GM12878 (cell line): ENCODE results near the gene CATSPERD. TPM values are rescaled to one million over a fixed set of nuclear protein-coding genes. Genes with fewer than 3 reads are reported as not detected.

Experiments
- ATAC-seq: fragments of 200-7000 bp; cut with Tn5 transposase; 3 replicates; pipeline ENCODE4 v1.9.1; 2020; ENCODE audit warnings: mild to moderate bottlenecking, moderate library complexity
- BruUV-seq: library from RNA; stranded (reverse); fragments of 400-500 nt; replicated peaks from 2 replicates; lab custom pipeline; 2021; lab: Mats Ljungman, UMichigan
- CTCF ChIA-PET: fragments of 300-600 bp; sonication (Branson Sonifier 250); formaldehyde crosslinking; extraction: SDS; loops from one replicate; lab custom pipeline; 2021; ENCODE audit warnings: inconsistent platforms; lab: Yijun Ruan, JAX
- POLR2A ChIA-PET: fragments of 350-600 bp; formaldehyde crosslinking; extraction: SDS; loops from one replicate; lab custom pipeline; 2021; ENCODE audit warnings: inconsistent platforms; lab: Charles Lee
- RAD21 ChIA-PET: fragments of 300-600 bp; sonication (Branson Sonifier 250); formaldehyde crosslinking; loops from one replicate; lab custom pipeline; 2023; ENCODE audit warnings: antibody characterized with exemption; ENCODE audit not compliant: unreplicated experiment; lab: Charles Lee
- SMC1A ChIA-PET: fragments of 300-600 bp; sonication (Branson Sonifier 250); formaldehyde crosslinking; loops from one replicate; lab custom pipeline; 2023; ENCODE audit not compliant: unreplicated experiment, uncharacterized antibody; lab: Charles Lee
- DNase-seq: peaks from one replicate; pipeline ENCODE4 v3.0.0-alpha.2; 2011; ENCODE audit warnings: low read depth, low spot score
- FAIRE-seq: peaks from 3 replicates; lab custom pipeline; 2011; peaks lifted over from hg19 to GRCh38; lab: Jason Lieb, UNC
- H2AFZ ChIP-seq: 2 replicates; pipeline ENCODE4 v1.6.0; 2011; ENCODE audit warnings: low read depth, low read length, control low read depth; ENCODE audit not compliant: control insufficient read depth
- H3K27ac ChIP-seq: 2 replicates; pipeline ENCODE4 v1.5.1; 2011; ENCODE audit warnings: control low read depth; ENCODE audit not compliant: control insufficient read depth, insufficient read depth
- H3K27me3 ChIP-seq, 2 experiments: replicated peaks in 1 of 2; 2 replicates each; pipeline versions ENCODE4 v1.6.0 to v1.6.1; 2011; ENCODE audit warnings: low read length in 1 of 2; ENCODE audit not compliant: control insufficient read depth in 2 of 2, insufficient read depth in 2 of 2
- H3K36me3 ChIP-seq, 2 experiments: 2 replicates each; pipeline ENCODE4 v1.5.1; 2011; ENCODE audit warnings: low read length in 1 of 2; ENCODE audit not compliant: control insufficient read depth in 2 of 2, insufficient read depth in 2 of 2
- H3K4me1 ChIP-seq: 2 replicates; pipeline ENCODE4 v1.6.1; 2011; ENCODE audit warnings: mild to moderate bottlenecking, low read length, moderate library complexity, mixed read lengths; ENCODE audit not compliant: control insufficient read depth, insufficient read depth
- H3K4me2 ChIP-seq: 2 replicates; pipeline ENCODE4 v1.6.0; 2011; ENCODE audit warnings: control low read depth; ENCODE audit not compliant: control insufficient read depth, insufficient read depth
- H3K4me3 ChIP-seq: fragments of 200-600 bp; sonication (generic); 2 replicates; pipeline ENCODE4 v1.5.1; 2016
- H3K79me2 ChIP-seq: 2 replicates; pipeline ENCODE4 v1.6.0; 2011; ENCODE audit warnings: low read length; ENCODE audit not compliant: control insufficient read depth, insufficient read depth
- H3K9ac ChIP-seq: 2 replicates; pipeline ENCODE4 v1.8.0; 2011; ENCODE audit warnings: low read length, control low read depth, mixed read lengths; ENCODE audit not compliant: control insufficient read depth, insufficient read depth
- H3K9me3 ChIP-seq: replicated peaks from 3 replicates; pipeline ENCODE4 v1.5.1; 2011; ENCODE audit warnings: mild to moderate bottlenecking, low read length; ENCODE audit not compliant: control insufficient read depth, insufficient read depth
- H4K20me1 ChIP-seq: 2 replicates; pipeline ENCODE4 v1.6.0; 2011; ENCODE audit not compliant: control insufficient read depth, insufficient read depth
- CBX5 ChIP-seq: sonication (generic); IDR thresholded peaks from 2 replicates; pipeline ENCODE4 v1.6.1; 2016; ENCODE audit warnings: low read depth, moderate library complexity, mild to moderate bottlenecking, inconsistent platforms
- CHD2 ChIP-seq: IDR thresholded peaks from 2 replicates; pipeline ENCODE4 v1.6.1; 2011; ENCODE audit warnings: low read depth, low read length, improper control_type of control experiment, borderline replicate concordance
- HCFC1 ChIP-seq: fragments of 150-350 bp; IDR thresholded peaks from 2 replicates; pipeline ENCODE4 v1.6.1; 2014; ENCODE audit warnings: low read length
- HDAC6 ChIP-seq: fragments of 200-600 bp; sonication (generic); IDR thresholded peaks from one replicate; pipeline ENCODE4 v1.8.0; 2017; ENCODE audit warnings: antibody characterized with exemption; ENCODE audit not compliant: unreplicated experiment
- LARP7 ChIP-seq: fragments of 450-650 bp; IDR thresholded peaks from 2 replicates; pipeline ENCODE4 v1.6.1; 2017; ENCODE audit warnings: mild to moderate bottlenecking
- NFYA ChIP-seq: IDR thresholded peaks from 2 replicates; pipeline ENCODE4 v1.6.1; 2011; ENCODE audit warnings: low read depth, mild to moderate bottlenecking, low read length, improper control_type of control experiment, borderline replicate concordance
- SMC3 ChIP-seq: IDR thresholded peaks from 2 replicates; pipeline ENCODE4 v1.6.1; 2011; ENCODE audit warnings: low read length, improper control_type of control experiment, borderline replicate concordance
- YY1 ChIP-seq: IDR thresholded peaks from 2 replicates; pipeline ENCODE4 v1.6.1; 2011; ENCODE audit warnings: low read depth, mild to moderate bottlenecking, low read length
- WGBS: methylation state at CpG from one replicate; pipeline ENCODE4 v1.1.6; 2016; ENCODE audit warnings: low lambda C conversion rate; ENCODE audit not compliant: insufficient replicate concordance, insufficient coverage; ENCODE audit errors: missing lambda C conversion rate; 5-methylcytosine and 5-hydroxymethylcytosine counted together
- in situ Hi-C: fragments of 300-500 bp; cut with MboI; formaldehyde crosslinking; loops from 9 replicates; pipeline ENCODE4 v1.14.3; 2018; ENCODE audit warnings: mixed read lengths
- intact Hi-C: fragments of 100-400 bp; cut with micrococcal nuclease; formaldehyde crosslinking; loops from one replicate; pipeline ENCODE4 v1.14.2; 2022; ENCODE audit not compliant: unreplicated experiment
- polyA plus RNA-seq, 11 experiments: library from polyadenylated mRNA; depleted of rRNA in 4 of 11; unstranded in 6 of 11; stranded (reverse) in 5 of 11; fragments of >200 nt; fragmentation: Nextera tagmentation in 4 of 11; fragmentation: Illumina TruSeq in 1 of 11; extraction: Ambion mirVana in 4 of 11; extraction: Trizol in 1 of 11; gene quantifications; 1 replicate in 1 of 11; 2 replicates in 10 of 11; pipeline versions ENCODE4 v1.2.1 to v1.2.3, GENCODE V29; 2011 to 2016; ENCODE audit warnings: inconsistent platforms in 2 of 11, missing spikeins in 2 of 11, low read depth in 1 of 11
- total RNA-seq, 4 experiments: library from RNA; depleted of rRNA in 3 of 4; stranded (reverse); fragments of >200 nt in 3 of 4; fragmentation: Illumina TruSeq in 1 of 4; extraction: Trizol in 1 of 4; gene quantifications; 2 replicates each; pipeline versions ENCODE4 v1.2.1 to v1.2.3, GENCODE V29; 2013 to 2021
- TF ChIP-seq, protein P1 (sequence below): fragments of 450-650 bp; IDR thresholded peaks from 2 replicates; pipeline ENCODE4 v1.6.1; 2016; ENCODE audit warnings: mild to moderate bottlenecking, moderate library complexity, borderline replicate concordance

Gene CATSPERD
- total and polyA plus RNA-seq, 10 of the 15 experiments (the other 5 are each of a cell fraction or from before 2014, with no cell fraction given), result 0.02 to 0.38 (median 0.11) TPM; not detected in 5

DNA sequence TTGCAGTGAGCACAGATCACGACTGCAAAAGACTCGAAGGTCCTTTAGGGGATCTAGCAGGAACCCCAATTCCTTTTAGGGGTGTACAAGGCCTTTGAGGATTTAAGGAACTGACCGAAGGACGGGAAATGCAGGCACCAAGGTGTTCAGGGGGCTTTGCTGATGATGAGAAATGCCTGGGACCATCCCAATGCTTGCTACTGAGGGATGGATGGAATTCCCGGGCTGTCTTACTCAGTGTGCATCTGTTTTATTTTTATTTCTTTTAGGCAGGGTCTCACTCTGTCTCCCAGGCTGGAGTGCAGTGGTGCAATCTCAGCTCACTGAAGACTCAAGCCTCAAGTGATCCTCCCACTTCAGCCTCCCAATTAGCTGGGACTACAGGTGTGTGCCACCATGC, 52.8 kb downstream of the CATSPERD start:
- intact Hi-C loops, result no loop called here
- BruUV-seq, result no TSS peak
- no peaks in the 10 kb centered on the region for H3K4me1 ChIP-seq
- no peaks in the 10 kb centered on the region for H3K9me3 ChIP-seq
- ChIA-PET SMC1A (interaction anchor here (0.6 kb wide), 1 partner anchor 48 kb away, joined by 3 read pairs; no protein-coding TSS in a partner anchor), CTCF (interaction anchor here (0.6 to 1.8 kb wide), 4 partner anchors 20 to 1400 kb away, joined by 3 to 7 read pairs (median 4); no protein-coding TSS in a partner anchor), POLR2A (no interaction called here), RAD21 (no interaction called here)
- no peaks in the 10 kb centered on the region for H3K79me2 ChIP-seq
- ATAC-seq, result no peak
- 37% methylated on average over 5 of the region's 5 CpGs for WGBS
- no peak for DNase-seq
- no peaks in the 10 kb centered on the region for H3K36me3 ChIP-seq
- H3K27me3 ChIP-seq, result no peaks in the 10 kb centered on the region
- no peak overlapping the region for H2AFZ ChIP-seq
- no peak for TF ChIP-seq YY1
- TF ChIP-seq HDAC6, result no peak
- no peak overlapping the region for H3K27ac ChIP-seq
- FAIRE-seq, result no peak
- H3K4me2 ChIP-seq, result no peak overlapping the region
- no peak overlapping the region for H3K4me3 ChIP-seq
- in situ Hi-C loops, result no loop called here
- no peak overlapping the region for H3K9ac ChIP-seq
- H4K20me1 ChIP-seq, result no peaks in the 10 kb centered on the region

DNA sequence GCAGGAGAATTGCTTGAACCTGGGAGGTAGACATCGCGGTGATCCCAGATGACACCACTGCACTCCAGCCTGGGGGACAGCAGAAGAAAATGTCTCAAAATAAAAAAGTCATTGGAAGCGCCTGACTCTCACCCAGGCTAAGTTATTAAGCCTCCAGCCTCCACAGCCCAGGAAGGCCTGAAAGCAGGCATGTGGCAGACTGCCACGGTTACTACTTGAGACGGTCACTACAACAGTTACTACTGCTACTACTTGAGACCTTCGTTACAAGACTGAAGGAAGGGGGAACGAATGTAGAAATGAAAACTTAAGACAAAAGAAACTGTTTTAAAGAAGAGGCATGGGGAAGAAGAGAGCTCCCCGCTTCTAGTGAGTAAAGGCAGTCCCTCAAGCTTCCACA, 54.5 kb downstream of the CATSPERD start:
- POLR2A ChIA-PET, result interaction anchor here (0.6 kb wide), 1 partner anchor 801 kb away, joined by 9 read pairs; no protein-coding TSS in a partner anchor
- no peaks in the 10 kb centered on the region for H3K9me3 ChIP-seq
- H3K27ac ChIP-seq, result no peak overlapping the region
- no peak for ATAC-seq
- H3K4me3 ChIP-seq, result no peak overlapping the region
- no peak for FAIRE-seq
- no peaks in the 10 kb centered on the region for H3K79me2 ChIP-seq
- RAD21 ChIA-PET, result no interaction called here
- H3K36me3 ChIP-seq, result no peaks in the 10 kb centered on the region
- WGBS, result 38% methylated on average over 8 of the region's 8 CpGs
- H3K4me2 ChIP-seq, result no peak overlapping the region
- H3K4me1 ChIP-seq, result no peaks in the 10 kb centered on the region
- H4K20me1 ChIP-seq, result no peaks in the 10 kb centered on the region
- no peak overlapping the region for H3K9ac ChIP-seq
- TF ChIP-seq CHD2 (no peak), CBX5 (no peak), LARP7 (no peak), SMC3 (no peak), HCFC1 (no peak), NFYA (no peak)
- TF ChIP-seq, protein P1, sequence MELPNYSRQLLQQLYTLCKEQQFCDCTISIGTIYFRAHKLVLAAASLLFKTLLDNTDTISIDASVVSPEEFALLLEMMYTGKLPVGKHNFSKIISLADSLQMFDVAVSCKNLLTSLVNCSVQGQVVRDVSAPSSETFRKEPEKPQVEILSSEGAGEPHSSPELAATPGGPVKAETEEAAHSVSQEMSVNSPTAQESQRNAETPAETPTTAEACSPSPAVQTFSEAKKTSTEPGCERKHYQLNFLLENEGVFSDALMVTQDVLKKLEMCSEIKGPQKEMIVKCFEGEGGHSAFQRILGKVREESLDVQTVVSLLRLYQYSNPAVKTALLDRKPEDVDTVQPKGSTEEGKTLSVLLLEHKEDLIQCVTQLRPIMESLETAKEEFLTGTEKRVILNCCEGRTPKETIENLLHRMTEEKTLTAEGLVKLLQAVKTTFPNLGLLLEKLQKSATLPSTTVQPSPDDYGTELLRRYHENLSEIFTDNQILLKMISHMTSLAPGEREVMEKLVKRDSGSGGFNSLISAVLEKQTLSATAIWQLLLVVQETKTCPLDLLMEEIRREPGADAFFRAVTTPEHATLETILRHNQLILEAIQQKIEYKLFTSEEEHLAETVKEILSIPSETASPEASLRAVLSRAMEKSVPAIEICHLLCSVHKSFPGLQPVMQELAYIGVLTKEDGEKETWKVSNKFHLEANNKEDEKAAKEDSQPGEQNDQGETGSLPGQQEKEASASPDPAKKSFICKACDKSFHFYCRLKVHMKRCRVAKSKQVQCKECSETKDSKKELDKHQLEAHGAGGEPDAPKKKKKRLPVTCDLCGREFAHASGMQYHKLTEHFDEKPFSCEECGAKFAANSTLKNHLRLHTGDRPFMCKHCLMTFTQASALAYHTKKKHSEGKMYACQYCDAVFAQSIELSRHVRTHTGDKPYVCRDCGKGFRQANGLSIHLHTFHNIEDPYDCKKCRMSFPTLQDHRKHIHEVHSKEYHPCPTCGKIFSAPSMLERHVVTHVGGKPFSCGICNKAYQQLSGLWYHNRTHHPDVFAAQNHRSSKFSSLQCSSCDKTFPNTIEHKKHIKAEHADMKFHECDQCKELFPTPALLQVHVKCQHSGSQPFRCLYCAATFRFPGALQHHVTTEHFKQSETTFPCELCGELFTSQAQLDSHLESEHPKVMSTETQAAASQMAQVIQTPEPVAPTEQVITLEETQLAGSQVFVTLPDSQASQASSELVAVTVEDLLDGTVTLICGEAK, result no peak
- in situ Hi-C loops (no loop called here), intact Hi-C loops (no loop called here)
- no TSS peak for BruUV-seq
- DNase-seq, result no peak
- CTCF ChIA-PET, result interaction anchor here (1.5 to 1.8 kb wide), 2 partner anchors 18 to 247 kb away, joined by 6 to 7 read pairs; no protein-coding TSS in a partner anchor
- SMC1A ChIA-PET, result no interaction called here
- H3K27me3 ChIP-seq, result no peaks in the 10 kb centered on the region
- H2AFZ ChIP-seq, result no peak overlapping the region
